Activated CD4-positive, CD25-positive, alpha-beta regulatory T cell treated with anti-CD3 and anti-CD28 coated beads, Interleukin-2, amount 50 U/mL, for 72 hours (primary cell): ENCODE results near the gene GLIS1.

Experiments
- DNase-seq: peaks from one replicate; pipeline ENCODE4 v3.0.0; 2021

Gene GLIS1

DNA sequence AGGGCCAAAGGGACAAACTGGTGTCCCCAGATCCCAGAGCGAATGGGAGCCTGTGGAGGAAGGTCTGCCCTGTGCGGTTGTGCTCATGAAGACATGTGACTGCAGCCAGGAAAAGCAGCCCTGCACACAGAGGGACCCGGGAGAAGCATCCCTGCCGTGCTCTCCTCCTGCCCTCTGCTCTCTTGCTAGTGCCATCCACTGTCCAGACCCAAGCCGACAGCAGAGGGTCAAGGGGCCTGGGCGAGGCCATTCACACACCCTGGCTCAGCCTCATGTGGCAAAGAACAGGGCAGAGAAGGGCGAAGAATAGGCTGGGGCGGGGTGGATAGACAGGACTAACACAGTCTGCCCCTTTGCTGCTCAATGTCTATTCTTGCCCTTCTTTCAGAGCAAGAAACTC lies 262.4 kb downstream of the GLIS1 start:
- DNase-seq = no peak

GRCh38 chr1:53475664-53476063 lies 263.3 kb downstream of the GLIS1 start:
- no peak for DNase-seq

DNA sequence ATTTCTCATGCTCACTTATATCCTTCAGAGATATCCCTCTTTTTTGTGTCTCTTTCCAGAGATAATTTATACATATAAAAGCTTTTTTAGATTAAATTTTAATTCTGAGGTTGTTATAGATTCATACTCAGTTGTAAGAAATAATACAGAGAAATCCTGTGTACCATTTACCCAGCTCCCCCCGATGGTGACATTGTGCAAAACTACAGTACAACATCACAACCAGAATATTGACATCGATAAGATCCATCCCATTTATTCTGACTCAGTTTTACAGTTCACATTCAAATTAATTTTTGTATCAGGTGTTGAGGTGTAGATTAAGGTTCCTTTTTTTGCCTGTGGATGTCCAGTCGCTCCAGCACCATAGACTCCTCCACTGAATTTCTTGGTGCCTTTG lies 265.5 kb downstream of the GLIS1 start:
- DNase-seq = no peak

DNA sequence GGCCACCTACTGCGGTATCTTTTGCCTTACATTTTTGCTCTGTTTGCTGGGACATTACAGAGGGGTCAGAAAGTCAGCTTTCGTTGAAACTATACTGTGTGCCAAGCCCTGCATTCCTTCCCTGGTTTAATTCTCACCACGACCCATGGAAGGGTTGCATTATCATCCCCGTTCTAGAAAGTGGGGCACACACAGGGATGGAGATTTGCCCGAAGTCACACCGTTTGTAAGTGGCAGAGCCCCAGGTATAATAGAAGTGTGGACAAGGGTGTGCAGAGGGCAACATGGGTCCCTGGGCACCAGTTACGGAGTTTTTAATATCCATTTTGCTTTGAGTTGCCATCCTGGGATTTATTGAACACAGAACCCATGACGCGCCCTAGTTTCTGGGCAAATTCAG lies 268.0 kb downstream of the GLIS1 start:
- DNase-seq = no peak

GRCh38 chr1:53470584-53470983 lies 268.4 kb downstream of the GLIS1 start:
- no peak for DNase-seq

GRCh38 chr1:53470155-53470554 lies 268.8 kb downstream of the GLIS1 start:
- no peak for DNase-seq

GRCh38 chr1:53469373-53469772 lies 269.6 kb downstream of the GLIS1 start:
- DNase-seq = no peak

GRCh38 chr1:53468374-53468773 lies 270.6 kb downstream of the GLIS1 start:
- no peak for DNase-seq

DNA sequence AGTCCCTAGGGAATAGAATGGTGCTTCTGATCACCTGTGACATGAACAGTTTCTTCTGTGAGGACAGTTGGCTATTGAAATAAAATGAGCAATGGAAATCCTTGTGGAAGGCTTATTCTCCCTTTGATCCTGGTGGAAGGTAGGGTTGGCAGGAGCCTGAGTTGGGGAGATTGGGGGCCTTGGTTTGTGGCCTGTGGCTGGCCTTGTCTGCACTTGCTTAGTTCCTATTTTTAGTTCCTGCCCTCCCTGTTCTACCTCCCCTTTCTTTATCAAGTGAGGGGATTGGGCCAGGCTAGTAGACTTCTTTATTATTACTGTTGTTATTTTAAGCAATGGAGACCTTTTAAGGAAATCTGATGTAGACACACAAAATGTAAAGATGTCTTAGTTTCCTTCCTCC lies 271.6 kb downstream of the GLIS1 start:
- no peak for DNase-seq

- no peak for DNase-seq
These were observed 273.7 kb downstream of the GLIS1 start for GRCh38 chr1:53465023-53465957.

- DNase-seq = no peak
These were observed 274.7 kb downstream of the GLIS1 start for GRCh38 chr1:53463961-53464899.

DNA sequence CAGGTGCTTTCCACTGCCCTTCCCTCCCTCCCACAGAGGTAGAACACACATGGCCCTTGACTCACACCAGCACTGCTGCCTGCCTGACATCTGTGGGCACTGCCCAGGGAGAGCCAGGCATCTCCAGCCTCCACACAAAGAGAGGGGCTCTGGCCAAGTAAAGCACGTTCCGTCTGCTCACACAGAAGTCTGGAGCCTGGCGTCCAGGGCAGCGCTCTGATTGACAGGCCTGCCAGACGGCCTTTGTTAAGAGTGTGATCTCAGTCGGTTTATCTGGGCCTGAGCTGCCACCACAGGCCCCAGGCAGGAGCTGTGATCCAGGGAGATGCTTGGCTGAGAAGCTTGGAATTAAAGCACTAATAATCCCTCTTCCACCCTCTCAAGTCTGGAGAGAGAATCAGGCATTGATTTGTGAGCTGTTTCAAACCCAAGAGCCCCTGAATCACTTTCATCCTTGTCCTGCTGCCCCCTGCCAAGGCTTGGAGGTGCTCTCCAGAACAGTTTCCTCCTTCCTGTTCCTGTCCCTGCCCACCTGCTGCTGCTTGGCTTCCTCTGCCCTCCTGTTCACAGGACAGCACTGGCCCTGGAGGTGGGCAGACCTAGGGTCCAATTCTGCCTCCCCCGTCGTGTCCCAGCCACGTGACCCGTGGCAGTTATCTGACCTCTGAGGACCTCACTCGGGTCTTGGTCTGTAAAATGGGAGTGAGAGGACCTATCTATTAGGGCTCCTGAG lies 276.0 kb downstream of the GLIS1 start:
- no peak for DNase-seq

GRCh38 chr1:53462193-53462592 lies 276.8 kb downstream of the GLIS1 start:
- no peak for DNase-seq

DNA sequence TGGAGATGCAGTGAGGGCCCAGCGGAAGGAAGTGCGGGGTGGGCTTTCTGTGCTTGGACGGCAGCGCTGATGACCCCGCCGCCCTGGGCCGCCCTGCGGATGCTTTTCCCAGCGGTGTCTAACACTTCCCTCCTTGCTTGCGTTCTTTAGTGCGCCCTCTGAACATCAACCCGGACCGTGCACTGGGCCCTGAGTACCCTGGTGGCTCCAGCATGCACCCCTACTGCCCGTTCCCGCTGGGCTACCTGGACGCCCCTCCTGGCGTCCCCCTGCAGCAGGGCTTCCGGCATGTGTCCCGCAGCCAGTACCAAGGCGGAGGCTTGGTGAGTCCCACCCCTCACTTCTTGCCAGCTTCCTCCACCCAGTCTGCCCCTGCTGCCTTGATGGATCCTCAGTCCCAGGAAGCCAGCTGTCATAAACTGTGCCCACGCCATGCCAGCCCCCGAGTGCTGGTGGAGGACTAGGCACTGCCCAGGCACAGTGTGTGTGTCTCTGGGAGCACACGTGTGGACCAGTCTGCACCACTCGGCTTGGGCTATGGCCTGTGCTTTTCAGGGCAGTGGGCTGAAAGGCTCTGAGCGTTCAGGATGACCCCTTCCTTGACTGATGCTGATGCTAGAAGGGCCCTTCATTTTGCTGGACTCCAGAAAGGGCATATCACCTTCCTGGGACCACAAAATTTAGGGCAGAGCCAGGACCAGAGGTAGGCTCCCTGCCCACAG lies 277.5 kb downstream of the GLIS1 start:
- no peak for DNase-seq

GRCh38 chr1:53460666-53461322 lies 278.2 kb downstream of the GLIS1 start:
- no peak for DNase-seq

DNA sequence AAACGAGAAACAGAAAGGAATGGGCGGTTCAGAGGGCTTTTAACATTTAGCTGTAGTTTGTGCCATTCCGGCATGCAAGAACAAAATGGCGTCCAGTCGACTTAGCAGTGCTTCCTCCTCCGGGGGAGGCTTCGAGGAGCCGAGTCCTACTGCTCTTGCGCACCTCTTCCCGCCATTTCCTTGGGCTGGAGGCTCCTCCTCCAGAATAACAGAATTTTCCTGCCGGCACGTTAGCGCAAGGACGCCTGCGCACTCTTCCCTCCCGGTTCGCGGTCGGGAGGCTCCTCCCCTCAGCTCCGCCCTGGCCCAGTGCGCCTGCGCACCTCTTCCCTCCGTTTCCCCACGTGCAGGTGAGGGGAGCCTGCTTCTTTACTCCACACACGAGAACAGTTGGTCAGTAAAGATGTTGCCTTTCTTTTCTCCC lies 278.7 kb downstream of the GLIS1 start:
- DNase-seq = no peak

GRCh38 chr1:53459321-53460175 lies 279.4 kb downstream of the GLIS1 start, which contains the start of gene DMRTB1:
Gene DMRTB1, plus strand, starts transcription at chr1:53459399. Its CDS starts 55 bp downstream, at chr1:53459454.
- DNase-seq = no peak

- DNase-seq = no peak
These were observed 280.3 kb downstream of the GLIS1 start for GRCh38 chr1:53458634-53459033.
